ENCODE data around the gene VAMP3. TPM values are rescaled to one million over a fixed set of nuclear protein-coding genes. Genes with fewer than 3 reads are reported as not detected.

The VAMP3 gene
- total and polyA plus RNA-seq, 9 of the 15 experiments (the other 6 are each of a cell fraction or from before 2014, with no cell fraction given): 27.1 to 71.3 (median 47.5) TPM

DNA sequence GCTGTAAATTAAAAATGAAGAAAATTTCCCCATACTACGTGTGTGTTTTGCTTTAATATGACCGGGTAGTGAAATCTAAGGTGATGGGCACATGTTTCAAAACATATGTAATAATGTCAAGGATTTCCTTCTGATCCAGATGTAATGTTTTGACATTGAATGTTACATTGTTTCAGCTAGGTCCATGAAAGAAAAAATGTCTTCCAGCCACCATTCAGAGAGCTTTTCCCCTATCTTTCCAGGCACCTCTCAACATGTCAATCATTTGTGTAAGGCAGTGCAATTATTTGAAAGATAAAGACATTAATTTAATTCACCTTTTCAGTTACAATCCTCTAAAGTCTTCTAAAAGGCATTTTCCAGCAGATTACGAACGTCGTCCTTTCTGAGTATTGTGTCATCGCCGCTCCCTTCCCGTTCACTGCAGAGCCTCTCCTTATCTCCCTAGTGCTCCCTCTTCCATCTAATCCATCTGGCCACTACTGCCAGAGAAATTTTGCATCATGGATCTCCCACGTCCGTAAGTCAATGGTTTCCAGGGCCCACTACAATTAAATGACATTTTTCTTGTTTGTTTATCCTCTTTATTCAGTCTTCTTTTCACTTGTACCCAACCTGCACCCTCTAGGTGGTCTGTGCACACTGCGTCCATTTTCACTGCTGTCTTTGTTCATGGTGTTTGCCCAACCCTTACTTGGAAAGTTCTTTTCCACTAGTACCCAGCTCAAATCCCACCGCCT lies 1.3 kb upstream of the VAMP3 start (continued):
- TF ChIP-seq, protein P1, sequence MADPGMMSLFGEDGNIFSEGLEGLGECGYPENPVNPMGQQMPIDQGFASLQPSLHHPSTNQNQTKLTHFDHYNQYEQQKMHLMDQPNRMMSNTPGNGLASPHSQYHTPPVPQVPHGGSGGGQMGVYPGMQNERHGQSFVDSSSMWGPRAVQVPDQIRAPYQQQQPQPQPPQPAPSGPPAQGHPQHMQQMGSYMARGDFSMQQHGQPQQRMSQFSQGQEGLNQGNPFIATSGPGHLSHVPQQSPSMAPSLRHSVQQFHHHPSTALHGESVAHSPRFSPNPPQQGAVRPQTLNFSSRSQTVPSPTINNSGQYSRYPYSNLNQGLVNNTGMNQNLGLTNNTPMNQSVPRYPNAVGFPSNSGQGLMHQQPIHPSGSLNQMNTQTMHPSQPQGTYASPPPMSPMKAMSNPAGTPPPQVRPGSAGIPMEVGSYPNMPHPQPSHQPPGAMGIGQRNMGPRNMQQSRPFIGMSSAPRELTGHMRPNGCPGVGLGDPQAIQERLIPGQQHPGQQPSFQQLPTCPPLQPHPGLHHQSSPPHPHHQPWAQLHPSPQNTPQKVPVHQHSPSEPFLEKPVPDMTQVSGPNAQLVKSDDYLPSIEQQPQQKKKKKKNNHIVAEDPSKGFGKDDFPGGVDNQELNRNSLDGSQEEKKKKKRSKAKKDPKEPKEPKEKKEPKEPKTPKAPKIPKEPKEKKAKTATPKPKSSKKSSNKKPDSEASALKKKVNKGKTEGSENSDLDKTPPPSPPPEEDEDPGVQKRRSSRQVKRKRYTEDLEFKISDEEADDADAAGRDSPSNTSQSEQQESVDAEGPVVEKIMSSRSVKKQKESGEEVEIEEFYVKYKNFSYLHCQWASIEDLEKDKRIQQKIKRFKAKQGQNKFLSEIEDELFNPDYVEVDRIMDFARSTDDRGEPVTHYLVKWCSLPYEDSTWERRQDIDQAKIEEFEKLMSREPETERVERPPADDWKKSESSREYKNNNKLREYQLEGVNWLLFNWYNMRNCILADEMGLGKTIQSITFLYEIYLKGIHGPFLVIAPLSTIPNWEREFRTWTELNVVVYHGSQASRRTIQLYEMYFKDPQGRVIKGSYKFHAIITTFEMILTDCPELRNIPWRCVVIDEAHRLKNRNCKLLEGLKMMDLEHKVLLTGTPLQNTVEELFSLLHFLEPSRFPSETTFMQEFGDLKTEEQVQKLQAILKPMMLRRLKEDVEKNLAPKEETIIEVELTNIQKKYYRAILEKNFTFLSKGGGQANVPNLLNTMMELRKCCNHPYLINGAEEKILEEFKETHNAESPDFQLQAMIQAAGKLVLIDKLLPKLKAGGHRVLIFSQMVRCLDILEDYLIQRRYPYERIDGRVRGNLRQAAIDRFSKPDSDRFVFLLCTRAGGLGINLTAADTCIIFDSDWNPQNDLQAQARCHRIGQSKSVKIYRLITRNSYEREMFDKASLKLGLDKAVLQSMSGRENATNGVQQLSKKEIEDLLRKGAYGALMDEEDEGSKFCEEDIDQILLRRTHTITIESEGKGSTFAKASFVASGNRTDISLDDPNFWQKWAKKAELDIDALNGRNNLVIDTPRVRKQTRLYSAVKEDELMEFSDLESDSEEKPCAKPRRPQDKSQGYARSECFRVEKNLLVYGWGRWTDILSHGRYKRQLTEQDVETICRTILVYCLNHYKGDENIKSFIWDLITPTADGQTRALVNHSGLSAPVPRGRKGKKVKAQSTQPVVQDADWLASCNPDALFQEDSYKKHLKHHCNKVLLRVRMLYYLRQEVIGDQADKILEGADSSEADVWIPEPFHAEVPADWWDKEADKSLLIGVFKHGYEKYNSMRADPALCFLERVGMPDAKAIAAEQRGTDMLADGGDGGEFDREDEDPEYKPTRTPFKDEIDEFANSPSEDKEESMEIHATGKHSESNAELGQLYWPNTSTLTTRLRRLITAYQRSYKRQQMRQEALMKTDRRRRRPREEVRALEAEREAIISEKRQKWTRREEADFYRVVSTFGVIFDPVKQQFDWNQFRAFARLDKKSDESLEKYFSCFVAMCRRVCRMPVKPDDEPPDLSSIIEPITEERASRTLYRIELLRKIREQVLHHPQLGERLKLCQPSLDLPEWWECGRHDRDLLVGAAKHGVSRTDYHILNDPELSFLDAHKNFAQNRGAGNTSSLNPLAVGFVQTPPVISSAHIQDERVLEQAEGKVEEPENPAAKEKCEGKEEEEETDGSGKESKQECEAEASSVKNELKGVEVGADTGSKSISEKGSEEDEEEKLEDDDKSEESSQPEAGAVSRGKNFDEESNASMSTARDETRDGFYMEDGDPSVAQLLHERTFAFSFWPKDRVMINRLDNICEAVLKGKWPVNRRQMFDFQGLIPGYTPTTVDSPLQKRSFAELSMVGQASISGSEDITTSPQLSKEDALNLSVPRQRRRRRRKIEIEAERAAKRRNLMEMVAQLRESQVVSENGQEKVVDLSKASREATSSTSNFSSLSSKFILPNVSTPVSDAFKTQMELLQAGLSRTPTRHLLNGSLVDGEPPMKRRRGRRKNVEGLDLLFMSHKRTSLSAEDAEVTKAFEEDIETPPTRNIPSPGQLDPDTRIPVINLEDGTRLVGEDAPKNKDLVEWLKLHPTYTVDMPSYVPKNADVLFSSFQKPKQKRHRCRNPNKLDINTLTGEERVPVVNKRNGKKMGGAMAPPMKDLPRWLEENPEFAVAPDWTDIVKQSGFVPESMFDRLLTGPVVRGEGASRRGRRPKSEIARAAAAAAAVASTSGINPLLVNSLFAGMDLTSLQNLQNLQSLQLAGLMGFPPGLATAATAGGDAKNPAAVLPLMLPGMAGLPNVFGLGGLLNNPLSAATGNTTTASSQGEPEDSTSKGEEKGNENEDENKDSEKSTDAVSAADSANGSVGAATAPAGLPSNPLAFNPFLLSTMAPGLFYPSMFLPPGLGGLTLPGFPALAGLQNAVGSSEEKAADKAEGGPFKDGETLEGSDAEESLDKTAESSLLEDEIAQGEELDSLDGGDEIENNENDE (IDR thresholded peaks at IDR 0.05; ENCODE audit: low read depth, low read length): no peak
- TF ChIP-seq ILK (tag; IDR thresholded peaks at IDR 0.05; ENCODE audit: borderline replicate concordance, low read depth) (no peak), ZNF431 (CRISPR knock-in tag; IDR thresholded peaks at IDR 0.05) (no peak), YY1 (IDR thresholded peaks at IDR 0.05; ENCODE audit: borderline replicate concordance in 1 of 3, control insufficient read depth in 1 of 3, extremely low read depth in 1 of 3, insufficient read depth in 3 of 3, insufficient read length in 1 of 3, insufficient replicate concordance in 2 of 3, low read depth in 1 of 3, low read length in 2 of 3) (peak in 1 of 3 experiments; percentile 58), LARP7 (IDR thresholded peaks at IDR 0.05) (no peak), NR4A1 (CRISPR knock-in tag; IDR thresholded peaks at IDR 0.05) (no peak), NR4A1 (tag; IDR thresholded peaks at IDR 0.05) (0 out of 2 replicates have a peak, but pooled peaks have one; percentile 46), PRPF4 (IDR thresholded peaks at IDR 0.05; ENCODE audit: insufficient read depth, low read depth, low read length, poor library complexity, severe bottlenecking) (no peak), TGIF2 (CRISPR knock-in tag; IDR thresholded peaks at IDR 0.05) (no peak), HMG20A (CRISPR knock-in tag; conservative IDR thresholded peaks at IDR 0.05) (no peak), CTBP1 (IDR thresholded peaks at IDR 0.05; ENCODE audit: borderline replicate concordance) (peak; percentile 66; the same call in 1 of the 2 replicates), SRSF9 (IDR thresholded peaks at IDR 0.05; ENCODE audit: borderline replicate concordance, low read depth, low read length) (no peak), PTTG1 (tag; IDR thresholded peaks at IDR 0.05; ENCODE audit: low read depth) (no peak), DPF2 (IDR thresholded peaks at IDR 0.05) (peak; percentile 83)
